Testis (tissue), 3 donors: ENCODE measurements around the gene CDH23. TPM values are rescaled to one million over a fixed set of nuclear protein-coding genes. Genes with fewer than 3 reads are reported as not detected.

ENCODE experiments used
- DNase-seq: peaks from one replicate; pipeline ENCODE4 v3.0.0-alpha.2; 2019
- H3K27ac ChIP-seq, 2 donors: fragments of 200-600 bp; sonication (generic); one replicate each; pipeline ENCODE4 v1.5.1; 2019
- H3K27me3 ChIP-seq: fragments of 200-600 bp; sonication (generic); one replicate; pipeline ENCODE4 v1.5.1; 2019
- H3K36me3 ChIP-seq: fragments of 200-600 bp; sonication (generic); one replicate; pipeline ENCODE4 v1.5.1; 2017; ENCODE audit warnings: low read depth; ENCODE audit errors: missing control alignments
- H3K4me1 ChIP-seq: fragments of 200-600 bp; sonication (generic); one replicate; pipeline ENCODE4 v1.5.1; 2019
- H3K4me3 ChIP-seq, 2 donors: fragments of 200-600 bp; sonication (generic); one replicate each; pipeline ENCODE4 v1.5.1; 2017 to 2019
- H3K9me3 ChIP-seq: fragments of 200-600 bp; sonication (generic); one replicate; pipeline ENCODE4 v1.5.1; 2017
- CTCF ChIP-seq, 3 experiments: fragments of 450-650 bp in 2 of 3; fragments of 200-600 bp in 1 of 3; sonication (generic) in 1 of 3; IDR thresholded peaks; one replicate each; pipeline ENCODE4 v1.5.1; 2016 to 2019; ENCODE audit warnings: antibody characterized with exemption in 3 of 3, mild to moderate bottlenecking in 2 of 3, moderate library complexity in 1 of 3
- POLR2A ChIP-seq: fragments of 450-650 bp; IDR thresholded peaks from one replicate; pipeline ENCODE4 v1.6.1; 2017; ENCODE audit warnings: antibody characterized with exemption, mild to moderate bottlenecking, moderate library complexity
- WGBS, 2 donors: methylation state at CpG; one replicate each; pipeline ENCODE4 v1.1.5; 2018; 5-methylcytosine and 5-hydroxymethylcytosine counted together
- intact Hi-C: fragments of 100-400 bp; cut with DNase I; formaldehyde crosslinking; loops from one replicate; pipeline ENCODE4 v1.15.1; 2023; ENCODE audit warnings: low total_unique reads
- polyA plus RNA-seq: library from polyadenylated mRNA; stranded (reverse); fragments of 350-450 nt; fragmentation: Illumina TruSeq; extraction: RNeasy Lipid Tissue Mini Kit (QIAGEN cat#74804); gene quantifications from one replicate; pipeline ENCODE4 v1.2.3, GENCODE V29; 2014; ENCODE audit warnings: low read depth, low replicate concordance; ENCODE audit not compliant: insufficient read depth
- total RNA-seq, 2 donors: library from RNA; depleted of rRNA; stranded (reverse); fragments of >200 nt; gene quantifications; one replicate each; pipeline ENCODE4 v1.2.3, GENCODE V29; 2016

The CDH23 gene
- total and polyA plus RNA-seq, 3 donors from 2014 or later: 29.8 to 125 (median 81.7) TPM

- WGBS, 2 donors: 90 to 95% methylated on average over 12 to 18 of the region's 18 CpGs
- DNase-seq: no peak
- H3K4me3 ChIP-seq: no peak overlapping the region
- TF ChIP-seq CTCF (IDR thresholded peaks at IDR 0.05): no peak
- no peak for TF ChIP-seq POLR2A
- no peaks in the 10 kb centered on the region for H3K9me3 ChIP-seq
- intact Hi-C loops: no loop called here
- H3K36me3 ChIP-seq: no peaks in the 10 kb centered on the region
- no peaks in the 10 kb centered on the region for H3K27me3 ChIP-seq
- no peaks in the 10 kb centered on the region for H3K4me1 ChIP-seq
- no peak overlapping the region for H3K27ac ChIP-seq
These were observed 406.2 kb downstream of the CDH23 start for GRCh38 chr10:71802715-71803488.

GRCh38 chr10:71804077-71804476 lies 407.4 kb downstream of the CDH23 start:
- Histone ChIP-seq H3K27me3 (no peaks in the 10 kb centered on the region), H3K27ac (no peak overlapping the region), H3K9me3 (no peaks in the 10 kb centered on the region), H3K4me3 (no peak overlapping the region), H3K36me3 (no peaks in the 10 kb centered on the region), H3K4me1 (no peaks in the 10 kb centered on the region)
- 47 to 51% methylated on average over 4 of the region's 4 CpGs for WGBS, 2 donors
- TF ChIP-seq POLR2A (no peak), CTCF (IDR thresholded peaks at IDR 0.05) (no peak)
- intact Hi-C loops: no loop called here
- DNase-seq: no peak

GRCh38 chr10:71805776-71806703 lies 409.3 kb downstream of the CDH23 start:
- WGBS, 2 donors: 36 to 54% methylated on average over 12 to 37 of the region's 41 CpGs
- Histone ChIP-seq H3K27ac (no peak overlapping the region), H3K4me3 (peak overlapping the region in 1 of 2 donors; percentile 18), H3K9me3 (no peaks in the 10 kb centered on the region), H3K4me1 (no peaks in the 10 kb centered on the region), H3K36me3 (no peaks in the 10 kb centered on the region), H3K27me3 (no peaks in the 10 kb centered on the region)
- intact Hi-C loops: no loop called here
- peak; percentile 46 for DNase-seq
- TF ChIP-seq CTCF (IDR thresholded peaks at IDR 0.05) (no peak), POLR2A (no peak)

GRCh38 chr10:71806704-71807556 lies 410.2 kb downstream of the CDH23 start:
- WGBS, 2 donors: 85 to 93% methylated on average over 14 to 23 of the region's 23 CpGs
- H3K27me3 ChIP-seq: no peaks in the 10 kb centered on the region
- no peak for DNase-seq
- intact Hi-C loops: no loop called here
- no peak for TF ChIP-seq CTCF (IDR thresholded peaks at IDR 0.05)
- no peak for TF ChIP-seq POLR2A
- H3K27ac ChIP-seq: no peak overlapping the region
- no peaks in the 10 kb centered on the region for H3K9me3 ChIP-seq
- H3K4me3 ChIP-seq: no peak overlapping the region
- no peaks in the 10 kb centered on the region for H3K4me1 ChIP-seq
- H3K36me3 ChIP-seq: no peaks in the 10 kb centered on the region
